Breast epithelium (tissue), 3 donors: ENCODE results near the gene HGS.

Experiments used
- CTCF ChIP-seq, 3 donors: fragments of 450-650 bp; IDR thresholded peaks; one replicate each; pipeline ENCODE4 v1.5.1; 2016 to 2017; ENCODE audit warnings: antibody characterized with exemption in 3 of 3, mild to moderate bottlenecking in 3 of 3, moderate library complexity in 3 of 3
- POLR2A ChIP-seq: fragments of 450-650 bp; IDR thresholded peaks from one replicate; pipeline ENCODE4 v1.6.1; 2016; ENCODE audit warnings: antibody characterized with exemption, mild to moderate bottlenecking, moderate library complexity
- POLR2AphosphoS5 ChIP-seq, 3 donors: sonication (generic); formaldehyde crosslinking; IDR thresholded peaks; one replicate each; pipeline ENCODE4 v1.6.1; 2017; ENCODE audit warnings: antibody characterized with exemption in 3 of 3

- TF ChIP-seq CTCF (IDR thresholded peaks at IDR 0.05) = no peak
- TF ChIP-seq POLR2A = no peak
- TF ChIP-seq POLR2AphosphoS5 (IDR thresholded peaks at IDR 0.05) = no peak
Measured at GRCh38 chr17:81710514-81711308, 26.9 kb downstream of the HGS start.
